Glutamatergic neuron (in vitro differentiated cells): Measurements from ENCODE around the gene ARHGEF19. TPM values are rescaled to one million over a fixed set of nuclear protein-coding genes. Genes with fewer than 3 reads are reported as not detected.

Experiments used
- DNase-seq: peaks from one replicate; pipeline ENCODE4 v3.0.0; 2022
- H3K27ac Mint-ChIP-seq: one replicate; pipeline ENCODE4 v1.8.0; 2020; ENCODE audit warnings: mild to moderate bottlenecking, mixed read lengths, inconsistent platforms; ENCODE audit not compliant: unreplicated experiment
- H3K27me3 Mint-ChIP-seq: one replicate; pipeline ENCODE4 v1.8.0; 2020; ENCODE audit warnings: mild to moderate bottlenecking, moderate library complexity, mixed read lengths, inconsistent platforms; ENCODE audit not compliant: unreplicated experiment
- H3K36me3 Mint-ChIP-seq: one replicate; pipeline ENCODE4 v1.8.0; 2020; ENCODE audit warnings: mild to moderate bottlenecking, mixed read lengths, inconsistent platforms; ENCODE audit not compliant: unreplicated experiment
- H3K4me1 Mint-ChIP-seq: one replicate; pipeline ENCODE4 v1.8.0; 2020; ENCODE audit warnings: mild to moderate bottlenecking, low read depth, mixed read lengths, inconsistent platforms; ENCODE audit not compliant: unreplicated experiment
- H3K4me3 Mint-ChIP-seq: one replicate; pipeline ENCODE4 v1.8.0; 2020; ENCODE audit warnings: mild to moderate bottlenecking, mixed read lengths, inconsistent platforms; ENCODE audit not compliant: unreplicated experiment
- H3K9me3 Mint-ChIP-seq: one replicate; pipeline ENCODE4 v1.8.0; 2020; ENCODE audit warnings: mild to moderate bottlenecking, moderate library complexity, mixed read lengths, inconsistent platforms; ENCODE audit not compliant: unreplicated experiment
- CTCF ChIP-seq: fragments of 200-600 bp; sonication (generic); IDR thresholded peaks from one replicate; pipeline ENCODE4 v1.5.0; 2021; ENCODE audit not compliant: partially characterized antibody, unreplicated experiment
- total RNA-seq: library from RNA; stranded (reverse); fragmentation: NEBNext Ultra II Directional; extraction: Animal tissue kit (Norgen Biotek cat#: 25700); gene quantifications from one replicate; pipeline ENCODE4 v1.2.1, GENCODE V29; 2021; ENCODE audit not compliant: unreplicated experiment

ARHGEF19 gene
- total RNA-seq, 1 donor from 2014 or later, result 3.4 TPM

- Mint-ChIP-seq H3K36me3 (no peaks in the 10 kb centered on the region), H3K9me3 (no peaks in the 10 kb centered on the region), H3K27ac (no peak overlapping the region), H3K4me3 (no peak overlapping the region), H3K27me3 (peaks cover 1% of the 10 kb centered on the region), H3K4me1 (peaks cover 14% of the 10 kb centered on the region)
- no peak for DNase-seq
- no peak for TF ChIP-seq CTCF
These were observed 38.2 kb upstream of the ARHGEF19 start for GRCh38 chr1:16250524-16251251.

GRCh38 chr1:16249596-16250241 is 37.3 kb upstream of the ARHGEF19 start:
- DNase-seq, result no peak
- H3K36me3 Mint-ChIP-seq, result no peaks in the 10 kb centered on the region
- no peaks in the 10 kb centered on the region for H3K27me3 Mint-ChIP-seq
- no peak for TF ChIP-seq CTCF
- no peak overlapping the region for H3K27ac Mint-ChIP-seq
- H3K9me3 Mint-ChIP-seq, result peaks cover under 1% of the 10 kb centered on the region
- no peak overlapping the region for H3K4me3 Mint-ChIP-seq
- H3K4me1 Mint-ChIP-seq, result peaks cover 11% of the 10 kb centered on the region

GRCh38 chr1:16248603-16249516 is 36.4 kb upstream of the ARHGEF19 start:
- Mint-ChIP-seq H3K4me3 (no peak overlapping the region), H3K27ac (peak overlapping the region; percentile 40), H3K27me3 (no peaks in the 10 kb centered on the region), H3K36me3 (no peaks in the 10 kb centered on the region), H3K4me1 (peaks cover 8% of the 10 kb centered on the region), H3K9me3 (peaks cover 1% of the 10 kb centered on the region)
- no peak for DNase-seq
- no peak for TF ChIP-seq CTCF

GRCh38 chr1:16248007-16248436 is 35.6 kb upstream of the ARHGEF19 start:
- Mint-ChIP-seq H3K36me3 (no peaks in the 10 kb centered on the region), H3K27me3 (no peaks in the 10 kb centered on the region), H3K4me3 (no peak overlapping the region), H3K27ac (no peak overlapping the region), H3K4me1 (peaks cover 8% of the 10 kb centered on the region), H3K9me3 (peaks cover 1% of the 10 kb centered on the region)
- DNase-seq, result no peak
- no peak for TF ChIP-seq CTCF
